HEK293 (cell line): ENCODE results near the gene PAPLN.
A peak's percentile ranks its signal among the peaks of the same experiment; 100 is the strongest.
"Not testable (repeated sequence)": the region's sequence is repeated elsewhere in the genome, so short reads cannot be mapped to it uniquely, and the experiment has no call there.

ENCODE experiments used
- CTCF ChIA-PET: fragments of 350-600 bp; formaldehyde crosslinking; extraction: SDS; loops from one replicate; lab custom pipeline; 2021; ENCODE audit warnings: antibody characterized with exemption; lab: Yijun Ruan, JAX
- POLR2A ChIA-PET: fragments of 300-600 bp; formaldehyde crosslinking; extraction: SDS; loops from one replicate; lab custom pipeline; 2020; ENCODE audit warnings: antibody characterized with exemption, inconsistent platforms; lab: Yijun Ruan, JAX
- H3K27ac ChIP-seq: fragments of 200-500 bp; sonication (Bioruptor generic); 2 replicates; pipeline ENCODE4 v1.5.1; 2014; ENCODE audit warnings: low read depth, low read length, control low read depth, inconsistent platforms; ENCODE audit errors: extremely low read depth
- H3K36me3 ChIP-seq, 2 experiments: fragments of 200-500 bp in 1 of 2; sonication (Bioruptor generic) in 1 of 2; 1 replicate in 1 of 2; 2 replicates in 1 of 2; pipeline ENCODE4 v1.5.1; 2014 to 2017; ENCODE audit warnings: inconsistent platforms in 2 of 2, low read length in 2 of 2; ENCODE audit not compliant: control insufficient read depth in 2 of 2, insufficient read depth in 1 of 2
- H3K4me1 ChIP-seq: fragments of 200-500 bp; sonication (Bioruptor generic); 2 replicates; pipeline ENCODE4 v1.5.1; 2014; ENCODE audit warnings: mild to moderate bottlenecking, low read length, inconsistent platforms; ENCODE audit not compliant: control insufficient read depth, insufficient read depth
- H3K4me3 ChIP-seq: 2 replicates; pipeline ENCODE4 v1.5.1; 2011; ENCODE audit warnings: low read depth, mild to moderate bottlenecking, control low read depth, low read length, moderate library complexity
- H3K9me3 ChIP-seq: fragments of 200-500 bp; sonication (Bioruptor generic); 2 replicates; pipeline ENCODE4 v1.5.1; 2014; ENCODE audit warnings: low read depth, low read length, inconsistent platforms; ENCODE audit not compliant: control insufficient read depth, insufficient read depth
- INSM2 ChIP-seq: fragments of 450-650 bp; formaldehyde crosslinking; IDR thresholded peaks from 2 replicates; pipeline ENCODE4 v1.5.1; 2016; ENCODE audit warnings: missing biosample characterization, missing genetic modification characterization
- PRDM1 ChIP-seq: fragments of 450-650 bp; formaldehyde crosslinking; IDR thresholded peaks from 2 replicates; pipeline ENCODE4; 2016; ENCODE audit warnings: missing biosample characterization, missing genetic modification characterization
- PRDM10 ChIP-seq: fragments of 450-650 bp; formaldehyde crosslinking; IDR thresholded peaks from 2 replicates; pipeline ENCODE4 v1.5.1; 2016; ENCODE audit warnings: missing biosample characterization, missing genetic modification characterization
- YY2 ChIP-seq: fragments of 450-650 bp; formaldehyde crosslinking; IDR thresholded peaks from 2 replicates; pipeline ENCODE4 v1.5.1; 2016; ENCODE audit warnings: missing biosample characterization, missing genetic modification characterization
- ZBTB17 ChIP-seq: fragments of 450-650 bp; formaldehyde crosslinking; IDR thresholded peaks from 2 replicates; pipeline ENCODE4 v1.5.1; 2016; ENCODE audit warnings: missing biosample characterization, missing genetic modification characterization
- ZBTB26 ChIP-seq: fragments of 450-650 bp; formaldehyde crosslinking; optimal IDR thresholded peaks from 2 replicates; pipeline ENCODE3; 2016; ENCODE audit warnings: missing biosample characterization, mild to moderate bottlenecking, missing genetic modification characterization
- ZFP41 ChIP-seq: fragments of 450-650 bp; formaldehyde crosslinking; IDR thresholded peaks from 2 replicates; pipeline ENCODE4 v1.5.1; 2016; ENCODE audit warnings: missing biosample characterization, missing genetic modification characterization, borderline replicate concordance
- ZNF138 ChIP-seq: fragments of 450-650 bp; formaldehyde crosslinking; IDR thresholded peaks from 2 replicates; pipeline ENCODE4 v1.5.1; 2016; ENCODE audit warnings: missing biosample characterization, missing genetic modification characterization, borderline replicate concordance
- ZNF140 ChIP-seq: fragments of 450-650 bp; formaldehyde crosslinking; IDR thresholded peaks from 2 replicates; pipeline ENCODE4 v1.5.1; 2016; ENCODE audit warnings: missing biosample characterization, missing genetic modification characterization
- ZNF146 ChIP-seq: fragments of 450-650 bp; formaldehyde crosslinking; IDR thresholded peaks from 2 replicates; pipeline ENCODE4 v1.5.1; 2016; ENCODE audit warnings: missing biosample characterization, missing genetic modification characterization
- ZNF202 ChIP-seq: fragments of 450-650 bp; formaldehyde crosslinking; IDR thresholded peaks from 2 replicates; pipeline ENCODE4 v1.5.1; 2016; ENCODE audit warnings: missing biosample characterization, missing genetic modification characterization, borderline replicate concordance
- ZNF211 ChIP-seq: fragments of 450-650 bp; formaldehyde crosslinking; IDR thresholded peaks from 2 replicates; pipeline ENCODE4 v1.5.1; 2016; ENCODE audit warnings: low read depth, missing biosample characterization, missing genetic modification characterization
- ZNF292 ChIP-seq: fragments of 450-650 bp; formaldehyde crosslinking; IDR thresholded peaks from 2 replicates; pipeline ENCODE4 v1.5.1; 2016; ENCODE audit warnings: low read depth, missing biosample characterization, missing genetic modification characterization, borderline replicate concordance
- ZNF302 ChIP-seq: fragments of 450-650 bp; formaldehyde crosslinking; IDR thresholded peaks from 2 replicates; pipeline ENCODE4 v1.5.1; 2016; ENCODE audit warnings: missing biosample characterization, missing genetic modification characterization, low read depth
- ZNF600 ChIP-seq: fragments of 450-650 bp; formaldehyde crosslinking; IDR thresholded peaks from 2 replicates; pipeline ENCODE4 v1.5.1; 2016; ENCODE audit warnings: missing biosample characterization, missing genetic modification characterization
- ZNF623 ChIP-seq: fragments of 450-650 bp; formaldehyde crosslinking; IDR thresholded peaks from 2 replicates; pipeline ENCODE4 v1.5.1; 2016; ENCODE audit warnings: missing biosample characterization, missing genetic modification characterization
- ZNF747 ChIP-seq: fragments of 450-650 bp; formaldehyde crosslinking; IDR thresholded peaks from 2 replicates; pipeline ENCODE4 v1.5.1; 2016; ENCODE audit warnings: missing biosample characterization, missing genetic modification characterization
- ZSCAN4 ChIP-seq: fragments of 450-650 bp; formaldehyde crosslinking; IDR thresholded peaks from 2 replicates; pipeline ENCODE4 v1.5.1; 2017; ENCODE audit warnings: missing biosample characterization, missing genetic modification characterization

PAPLN gene

GRCh38 chr14:73307261-73307660 lies 70.0 kb downstream of the PAPLN start:
- Histone ChIP-seq H3K4me3 (no peak overlapping the region), H3K27ac (no peak overlapping the region)
- CTCF ChIA-PET: interaction anchor here (0.8 to 1.4 kb wide), 2 partner anchors 12 to 165 kb away, joined by 4 to 7 read pairs; no protein-coding TSS in a partner anchor
- TF ChIP-seq PRDM1 (tag by site-specific recombination): no peak
- TF ChIP-seq ZNF623: peak; percentile 33; the same call in 1 of the 2 replicates
- TF ChIP-seq ZNF302: no peak
- TF ChIP-seq ZNF138 (tag by site-specific recombination): no peak
- TF ChIP-seq, all 188 proteins: peak for 1
- H3K4me1 ChIP-seq: peaks cover 11% of the 10 kb centered on the region
- H3K9me3 ChIP-seq: no peaks in the 10 kb centered on the region
- H3K36me3 ChIP-seq: no peaks in the 10 kb centered on the region; a peak in 1 of 3 replicates
- POLR2A ChIA-PET: no interaction called here

- H3K9me3 ChIP-seq, POLR2A ChIA-PET, H3K36me3 ChIP-seq: not testable (repeated sequence)
- peaks cover 12% of the 10 kb centered on the region for H3K4me1 ChIP-seq
- peak; percentile 94 for TF ChIP-seq ZNF146 (tag by site-specific recombination)
- TF ChIP-seq, all 188 proteins: peak for 1; not testable (repeated sequence) for 187
- H3K27ac ChIP-seq, H3K4me3 ChIP-seq, CTCF ChIA-PET: not testable (repeated sequence)
Measured at GRCh38 chr14:73309207-73309606, 71.9 kb downstream of the PAPLN start.

- Histone ChIP-seq H3K27ac (no peak overlapping the region), H3K4me1 (peaks cover 16% of the 10 kb centered on the region), H3K36me3 (no peaks in the 10 kb centered on the region; a peak in 1 of 3 replicates), H3K4me3 (no peak overlapping the region), H3K9me3 (no peaks in the 10 kb centered on the region)
- ChIA-PET POLR2A (no interaction called here), CTCF (interaction anchor here (2.2 kb wide), 1 partner anchor 16 kb away, joined by 7 read pairs; no protein-coding TSS in a partner anchor)
- 0 out of 2 replicates have a peak, but pooled peaks have one; percentile 11 for TF ChIP-seq PRDM10 (tag by site-specific recombination)
- no peak for TF ChIP-seq ZBTB26 (tag by site-specific recombination)
- TF ChIP-seq ZNF600 (tag by site-specific recombination): peak; percentile 57; the same call in 1 of the 2 replicates
- 0 out of 2 replicates have a peak, but pooled peaks have one; percentile 3 for TF ChIP-seq ZBTB17 (tag by site-specific recombination)
- 0 out of 2 replicates have a peak, but pooled peaks have one; percentile 1 for TF ChIP-seq YY2
Measured at GRCh38 chr14:73311708-73312030, 74.4 kb downstream of the PAPLN start.

GRCh38 chr14:73312687-73313086 lies 75.4 kb downstream of the PAPLN start:
- ChIA-PET CTCF (interaction anchor here (0.5 kb wide), 1 partner anchor 18 kb away, joined by 3 read pairs; no protein-coding TSS in a partner anchor), POLR2A (interaction anchor here (0.6 kb wide), 1 partner anchor 17 kb away, joined by 5 read pairs; no protein-coding TSS in a partner anchor)
- H3K27ac ChIP-seq: no peak overlapping the region
- peaks cover 16% of the 10 kb centered on the region for H3K4me1 ChIP-seq
- H3K9me3 ChIP-seq: no peaks in the 10 kb centered on the region
- H3K4me3 ChIP-seq: no peak overlapping the region
- no peaks in the 10 kb centered on the region; a peak in 1 of 3 replicates for H3K36me3 ChIP-seq
- no peak for TF ChIP-seq ZFP41 (tag by site-specific recombination)
- TF ChIP-seq ZNF292 (tag by site-specific recombination): no peak
- TF ChIP-seq ZNF202 (tag by site-specific recombination): no peak
- no peak for TF ChIP-seq INSM2
- TF ChIP-seq ZNF211 (tag by site-specific recombination): no peak
- no peak for TF ChIP-seq ZNF747
- TF ChIP-seq ZSCAN4: no peak
- no peak for TF ChIP-seq ZNF140 (tag by site-specific recombination)
